Measurements from ENCODE around the gene PLEKHH1. TPM values are rescaled to one million over a fixed set of nuclear protein-coding genes. Genes with fewer than 3 reads are reported as not detected.

The PLEKHH1 gene
- total RNA-seq, result 1.0 and 1.5 TPM in 2 replicates

GRCh38 chr14:67532998-67533753, at the start of gene PLEKHH1:
Gene PLEKHH1, plus strand, starts transcription at chr14:67533290. Its CDS starts 8,578 bp downstream, at chr14:67541868.

GRCh38 chr14:67487937-67488893, 44.9 kb upstream of the PLEKHH1 start, which contains the start of gene TMEM229B:
Gene TMEM229B, minus strand, starts transcription at chr14:67488721. Its CDS starts 14,798 bp downstream, at chr14:67473923.

GRCh38 chr14:67599698-67600561, 66.8 kb downstream of the PLEKHH1 start, which contains the start of gene PIGH:
Gene PIGH, minus strand, starts transcription at chr14:67600268. Its CDS starts 65 bp downstream, at chr14:67600203.

GRCh38 chr14:67619446-67620216, 86.5 kb downstream of the PLEKHH1 start, which contains the start of gene ARG2:
Gene ARG2, plus strand, starts transcription at chr14:67619920. Its CDS starts 58 bp downstream, at chr14:67619978.

Other genes starting within 250 kb of the PLEKHH1 start
- 134 and 158 TPM in 2 replicates for gene ATP6V1D, start 173.5 kb upstream of the PLEKHH1 start, total RNA-seq
- 185 and 281 TPM in 2 replicates for gene EIF2S1, start 173.0 kb upstream of the PLEKHH1 start, total RNA-seq
- gene PLEK2, start 121.1 kb upstream of the PLEKHH1 start, total RNA-seq, result 8.9 and 17.9 TPM in 2 replicates
- gene TMEM229B, start 44.6 kb upstream of the PLEKHH1 start, total RNA-seq, result 1.8 and 2.4 TPM in 2 replicates
- gene PIGH, start 67.0 kb downstream of the PLEKHH1 start, total RNA-seq, result 10.2 and 13.7 TPM in 2 replicates
- 4.6 and 4.8 TPM in 2 replicates for gene ARG2, start 86.6 kb downstream of the PLEKHH1 start, total RNA-seq
- gene VTI1B, start 141.3 kb downstream of the PLEKHH1 start, total RNA-seq, result 61.8 and 71.2 TPM in 2 replicates
- 171 and 184 TPM in 2 replicates for gene RDH11, start 162.5 kb downstream of the PLEKHH1 start, total RNA-seq
- not detected in 2 replicates for gene RDH12, start 168.6 kb downstream of the PLEKHH1 start, total RNA-seq

Data from smooth muscle cell of the umbilical artery (primary cell).